Esophagus squamous epithelium (tissue), 5 donors: ENCODE measurements around the gene TCERG1L. TPM values are rescaled to one million over a fixed set of nuclear protein-coding genes. Genes with fewer than 3 reads are reported as not detected.

ENCODE experiments used
- DNase-seq: peaks from one replicate; lab custom pipeline; 2025; lab: John Stamatoyannopoulos, UW
- H3K27ac ChIP-seq, 4 donors: fragments of 200-600 bp; sonication (generic); one replicate each; pipeline ENCODE4 v1.5.1; 2016 to 2019; ENCODE audit warnings: mild to moderate bottlenecking in 1 of 4
- H3K27me3 ChIP-seq, 4 donors: fragments of 200-600 bp; sonication (generic); 1 replicate in 3 of 4; 2 replicates in 1 of 4; pipeline versions ENCODE4 v1.5.1 to v1.6.0; 2017 to 2021; ENCODE audit warnings: antibody characterized with exemption in 1 of 4
- H3K36me3 ChIP-seq, 3 donors: fragments of 200-600 bp; sonication (generic); one replicate each; pipeline ENCODE4 v1.5.1; 2016 to 2019
- H3K4me1 ChIP-seq, 3 donors: fragments of 200-600 bp; sonication (generic); one replicate each; pipeline ENCODE4 v1.5.1; 2017 to 2019
- H3K4me3 ChIP-seq, 4 donors: fragments of 200-600 bp; sonication (generic); 1 replicate in 3 of 4; 2 replicates in 1 of 4; pipeline ENCODE4 v1.5.1; 2016 to 2019; ENCODE audit warnings: mild to moderate bottlenecking in 2 of 4, moderate library complexity in 1 of 4
- H3K9me3 ChIP-seq, 3 donors: fragments of 200-600 bp; sonication (generic); one replicate each; pipeline ENCODE4 v1.5.1; 2016 to 2019
- POLR2A ChIP-seq, 4 donors: fragments of 450-650 bp; IDR thresholded peaks; one replicate each; pipeline ENCODE4 v1.6.1; 2017; ENCODE audit warnings: antibody characterized with exemption in 4 of 4, mild to moderate bottlenecking in 4 of 4, moderate library complexity in 3 of 4
- WGBS, 2 donors: methylation state at CpG; one replicate each; pipeline ENCODE4 v1.1.5; 2018; 5-methylcytosine and 5-hydroxymethylcytosine counted together
- intact Hi-C: fragments of 100-400 bp; cut with DNase I; formaldehyde crosslinking; loops from one replicate; pipeline ENCODE4 v1.15.0; 2022
- total RNA-seq, 4 donors: library from RNA; depleted of rRNA; stranded (reverse); fragments of >200 nt; gene quantifications; one replicate each; pipeline ENCODE4 v1.1.0, GENCODE V29; 2016
- TF ChIP-seq, protein P1 (sequence below), 6 experiments: fragments of 450-650 bp in 4 of 6; fragments of 200-600 bp in 2 of 6; sonication (generic) in 2 of 6; IDR thresholded peaks; one replicate each; pipeline ENCODE4 v1.5.1; 2016 to 2019; ENCODE audit warnings: antibody characterized with exemption in 6 of 6, mild to moderate bottlenecking in 4 of 6, moderate library complexity in 4 of 6
- donor health status: DM: yes; HTN: yes; CAD: no.

TCERG1L gene
- total RNA-seq, 4 donors from 2014 or later: 0.12 to 2.9 (median 0.48) TPM

DNA sequence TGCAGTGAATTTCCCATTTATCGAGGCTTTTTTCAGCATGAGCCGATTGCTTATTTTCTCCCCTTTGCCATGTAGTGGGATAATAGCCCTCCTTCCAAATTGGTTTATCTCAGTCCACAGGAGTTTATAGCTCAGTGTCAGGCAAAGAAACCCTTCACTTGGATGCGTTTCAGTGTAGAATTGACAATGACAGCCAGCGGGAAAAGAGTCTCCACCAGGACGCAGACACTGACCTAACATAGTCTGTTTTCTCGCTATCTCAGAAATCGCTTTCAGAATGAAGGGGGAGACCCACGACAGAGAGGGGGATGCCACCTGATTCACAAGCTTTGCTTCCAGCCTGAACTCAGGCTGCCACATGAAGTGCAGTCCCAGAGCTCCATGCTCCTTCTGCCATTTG, 43.5 kb upstream of the TCERG1L start:
- peaks cover 0 to 29% (median 0%) of the 10 kb centered on the region in 4 donors for H3K27me3 ChIP-seq
- H3K9me3 ChIP-seq: no peaks in the 10 kb centered on the region
- H3K27ac ChIP-seq: no peak overlapping the region
- H3K4me3 ChIP-seq: no peak overlapping the region
- H3K4me1 ChIP-seq: no peaks in the 10 kb centered on the region
- H3K36me3 ChIP-seq: no peaks in the 10 kb centered on the region
- no peak for TF ChIP-seq POLR2A (IDR thresholded peaks at IDR 0.05)
- TF ChIP-seq, protein P1, sequence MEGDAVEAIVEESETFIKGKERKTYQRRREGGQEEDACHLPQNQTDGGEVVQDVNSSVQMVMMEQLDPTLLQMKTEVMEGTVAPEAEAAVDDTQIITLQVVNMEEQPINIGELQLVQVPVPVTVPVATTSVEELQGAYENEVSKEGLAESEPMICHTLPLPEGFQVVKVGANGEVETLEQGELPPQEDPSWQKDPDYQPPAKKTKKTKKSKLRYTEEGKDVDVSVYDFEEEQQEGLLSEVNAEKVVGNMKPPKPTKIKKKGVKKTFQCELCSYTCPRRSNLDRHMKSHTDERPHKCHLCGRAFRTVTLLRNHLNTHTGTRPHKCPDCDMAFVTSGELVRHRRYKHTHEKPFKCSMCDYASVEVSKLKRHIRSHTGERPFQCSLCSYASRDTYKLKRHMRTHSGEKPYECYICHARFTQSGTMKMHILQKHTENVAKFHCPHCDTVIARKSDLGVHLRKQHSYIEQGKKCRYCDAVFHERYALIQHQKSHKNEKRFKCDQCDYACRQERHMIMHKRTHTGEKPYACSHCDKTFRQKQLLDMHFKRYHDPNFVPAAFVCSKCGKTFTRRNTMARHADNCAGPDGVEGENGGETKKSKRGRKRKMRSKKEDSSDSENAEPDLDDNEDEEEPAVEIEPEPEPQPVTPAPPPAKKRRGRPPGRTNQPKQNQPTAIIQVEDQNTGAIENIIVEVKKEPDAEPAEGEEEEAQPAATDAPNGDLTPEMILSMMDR (IDR thresholded peaks at IDR 0.05): no peak
- WGBS, 2 donors: 64 to 86% methylated on average over 6 to 8 of the region's 8 CpGs
- DNase-seq: no peak
- intact Hi-C loops: no loop called here

GRCh38 chr10:131354380-131354779, 42.9 kb upstream of the TCERG1L start:
- intact Hi-C loops: no loop called here
- Histone ChIP-seq H3K4me3 (no peak overlapping the region), H3K4me1 (no peaks in the 10 kb centered on the region), H3K36me3 (no peaks in the 10 kb centered on the region), H3K27ac (no peak overlapping the region), H3K9me3 (no peaks in the 10 kb centered on the region), H3K27me3 (peaks cover 0 to 36% (median 0%) of the 10 kb centered on the region in 4 donors)
- DNase-seq: no peak
- TF ChIP-seq POLR2A (IDR thresholded peaks at IDR 0.05): no peak
- TF ChIP-seq, protein P1 (IDR thresholded peaks at IDR 0.05): no peak
- WGBS, 2 donors: 64 to 66% methylated on average over 9 of the region's 9 CpGs

- Histone ChIP-seq H3K4me1 (no peaks in the 10 kb centered on the region), H3K27me3 (peaks cover 0 to 34% (median 0%) of the 10 kb centered on the region in 4 donors), H3K9me3 (no peaks in the 10 kb centered on the region), H3K27ac (no peak overlapping the region), H3K36me3 (no peaks in the 10 kb centered on the region), H3K4me3 (no peak overlapping the region)
- WGBS, 2 donors: 60 to 87% methylated on average over 2 to 6 of the region's 7 CpGs
- no peak for DNase-seq
- TF ChIP-seq, protein P1 (IDR thresholded peaks at IDR 0.05): no peak
- TF ChIP-seq POLR2A (IDR thresholded peaks at IDR 0.05): no peak
- intact Hi-C loops: no loop called here
Measured at GRCh38 chr10:131352765-131353290, 41.3 kb upstream of the TCERG1L start.

- no peak for DNase-seq
- H3K4me1 ChIP-seq: no peaks in the 10 kb centered on the region
- H3K9me3 ChIP-seq: no peaks in the 10 kb centered on the region
- no peak overlapping the region for H3K4me3 ChIP-seq
- TF ChIP-seq, protein P1 (IDR thresholded peaks at IDR 0.05): no peak
- TF ChIP-seq POLR2A (IDR thresholded peaks at IDR 0.05): no peak
- 75 to 77% methylated on average over 3 to 10 of the region's 10 CpGs for WGBS, 2 donors
- H3K36me3 ChIP-seq: no peaks in the 10 kb centered on the region
- H3K27me3 ChIP-seq: peaks cover 0 to 31% (median 0%) of the 10 kb centered on the region in 4 donors
- intact Hi-C loops: no loop called here
- no peak overlapping the region for H3K27ac ChIP-seq
Measured at GRCh38 chr10:131350660-131351059, 39.1 kb upstream of the TCERG1L start.

GRCh38 chr10:131350245-131350644, 38.7 kb upstream of the TCERG1L start:
- H3K27me3 ChIP-seq: peaks cover 0 to 31% (median 0%) of the 10 kb centered on the region in 4 donors
- 34 to 53% methylated on average over 2 to 5 of the region's 5 CpGs for WGBS, 2 donors
- no peak for TF ChIP-seq POLR2A (IDR thresholded peaks at IDR 0.05)
- TF ChIP-seq, protein P1 (IDR thresholded peaks at IDR 0.05): no peak
- no peak overlapping the region for H3K27ac ChIP-seq
- H3K36me3 ChIP-seq: no peaks in the 10 kb centered on the region
- no peak overlapping the region for H3K4me3 ChIP-seq
- no peak for DNase-seq
- intact Hi-C loops: no loop called here
- no peaks in the 10 kb centered on the region for H3K4me1 ChIP-seq
- H3K9me3 ChIP-seq: no peaks in the 10 kb centered on the region
